ENCODE measurements around the gene OGDHL. TPM values are rescaled to one million over a fixed set of nuclear protein-coding genes. Genes with fewer than 3 reads are reported as not detected.
A peak's percentile ranks its signal among the peaks of the same experiment; 100 is the strongest.
"Not testable (repeated sequence)": the region's sequence is repeated elsewhere in the genome, so short reads cannot be mapped to it uniquely, and the experiment has no call there.

OGDHL gene
- total RNA-seq, 1 experiment from 2014 or later: 2.4 TPM

- Histone ChIP-seq H3K36me3 (no peaks in the 10 kb centered on the region), H3K4me1 (no peaks in the 10 kb centered on the region), H3K27ac (no peak overlapping the region), H3K9me3 (replicated peaks) (no peaks in the 10 kb centered on the region), H3K4me3 (no peak overlapping the region), H3K27me3 (no peaks in the 10 kb centered on the region)
- no peak for DNase-seq
These were observed 4.4 kb upstream of the OGDHL start for GRCh38 chr10:49766484-49766883.

- Histone ChIP-seq H3K9me3 (replicated peaks) (no peaks in the 10 kb centered on the region), H3K27me3 (no peaks in the 10 kb centered on the region), H3K36me3 (no peaks in the 10 kb centered on the region), H3K4me3 (peak overlapping the region; percentile 71), H3K27ac (no peak overlapping the region), H3K4me1 (no peaks in the 10 kb centered on the region)
- DNase-seq: no peak
These were observed 399 bp upstream of the OGDHL start for GRCh38 chr10:49762566-49762877.

DNA sequence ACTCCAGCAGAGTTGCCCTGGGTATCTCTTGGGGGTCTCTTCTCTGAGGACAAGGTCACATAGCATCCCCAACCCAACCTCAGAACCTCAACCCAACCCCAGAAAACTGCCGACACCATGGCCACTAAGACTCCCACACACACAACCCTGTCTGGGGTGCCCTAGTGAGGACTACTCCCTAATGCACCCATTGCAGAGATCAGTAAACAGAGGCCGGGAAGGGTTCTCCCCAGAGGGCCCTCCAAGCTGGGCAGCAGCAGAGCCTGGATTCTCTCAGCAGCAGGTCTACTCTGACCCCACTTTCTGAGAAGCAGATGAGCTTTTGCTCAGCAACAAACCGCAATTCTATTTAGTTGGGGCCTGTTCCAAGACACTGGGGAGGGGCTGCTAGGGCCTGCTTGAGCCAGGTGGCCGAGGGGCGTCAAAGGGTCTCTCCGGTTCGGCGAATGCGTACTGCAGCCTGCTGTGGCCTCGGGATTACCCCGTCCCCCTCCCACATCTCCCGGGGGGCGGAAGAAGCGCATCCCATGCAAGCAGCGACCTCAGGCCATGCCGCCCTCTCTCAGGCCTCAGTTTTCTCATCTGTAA, 828 bp downstream of the OGDHL start:
- no peaks in the 10 kb centered on the region for H3K9me3 ChIP-seq (replicated peaks)
- H3K4me3 ChIP-seq: peak overlapping the region; percentile 71
- H3K27me3 ChIP-seq: no peaks in the 10 kb centered on the region
- H3K4me1 ChIP-seq: no peaks in the 10 kb centered on the region
- no peak overlapping the region for H3K27ac ChIP-seq
- H3K36me3 ChIP-seq: no peaks in the 10 kb centered on the region
- DNase-seq: peak in 1 of 2 experiments; percentile 3

GRCh38 chr10:49760789-49761188, 1.3 kb downstream of the OGDHL start:
- no peak overlapping the region for H3K27ac ChIP-seq
- no peaks in the 10 kb centered on the region for H3K4me1 ChIP-seq
- H3K27me3 ChIP-seq: no peaks in the 10 kb centered on the region
- no peak overlapping the region for H3K4me3 ChIP-seq
- no peaks in the 10 kb centered on the region for H3K9me3 ChIP-seq (replicated peaks)
- no peak for DNase-seq
- no peaks in the 10 kb centered on the region for H3K36me3 ChIP-seq

- no peak for DNase-seq
- Histone ChIP-seq H3K27ac (no peak overlapping the region), H3K4me1 (no peaks in the 10 kb centered on the region), H3K9me3 (replicated peaks) (no peaks in the 10 kb centered on the region), H3K4me3 (no peak overlapping the region), H3K27me3 (no peaks in the 10 kb centered on the region), H3K36me3 (no peaks in the 10 kb centered on the region)
These were observed 2.2 kb downstream of the OGDHL start for GRCh38 chr10:49759787-49760551.

DNA sequence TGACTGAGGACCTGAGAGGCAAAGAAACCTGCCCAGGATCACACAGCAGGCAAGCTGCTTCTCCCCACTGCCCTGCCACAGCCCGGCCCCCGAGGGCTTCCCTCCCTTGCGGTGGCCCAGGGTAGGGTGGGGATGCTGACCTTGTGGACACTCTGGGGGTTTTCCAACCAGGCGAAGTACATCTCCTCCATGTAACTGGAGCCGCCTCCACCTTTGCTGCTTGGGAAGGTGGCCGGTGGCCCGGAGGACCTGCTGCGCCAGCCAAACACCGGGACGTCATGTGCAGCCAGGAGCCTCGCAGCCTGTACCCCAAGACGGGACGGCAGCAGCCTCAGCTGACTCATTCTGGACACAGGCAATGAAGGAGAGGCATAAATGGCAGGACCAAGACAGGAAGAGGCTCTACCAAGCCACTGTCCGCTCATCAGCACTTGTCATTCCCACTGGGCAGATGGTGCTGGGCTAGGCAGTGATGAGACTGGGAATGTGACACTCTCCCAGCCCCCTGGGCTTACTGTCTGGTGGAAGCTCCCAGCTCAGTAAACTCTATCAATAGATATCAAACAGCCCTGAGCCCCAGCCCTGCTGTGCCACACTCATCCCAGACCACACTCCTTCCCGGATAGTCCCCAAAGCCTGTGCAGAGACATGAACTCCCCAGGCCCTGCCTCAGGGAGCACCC, 3.7 kb downstream of the OGDHL start:
- Histone ChIP-seq H3K4me1 (no peaks in the 10 kb centered on the region), H3K36me3 (no peaks in the 10 kb centered on the region), H3K9me3 (replicated peaks) (no peaks in the 10 kb centered on the region), H3K4me3 (no peak overlapping the region), H3K27me3 (no peaks in the 10 kb centered on the region), H3K27ac (no peak overlapping the region)
- DNase-seq: no peak

- no peak for DNase-seq
- no peak overlapping the region for H3K27ac ChIP-seq
- no peaks in the 10 kb centered on the region for H3K36me3 ChIP-seq
- no peaks in the 10 kb centered on the region for H3K4me1 ChIP-seq
- H3K27me3 ChIP-seq: no peaks in the 10 kb centered on the region
- H3K4me3 ChIP-seq: no peak overlapping the region
- H3K9me3 ChIP-seq (replicated peaks): no peaks in the 10 kb centered on the region
These were observed 5.5 kb downstream of the OGDHL start for GRCh38 chr10:49756641-49757040.

GRCh38 chr10:49756031-49756430, 6.1 kb downstream of the OGDHL start:
- DNase-seq: no peak
- no peaks in the 10 kb centered on the region for H3K9me3 ChIP-seq (replicated peaks)
- H3K4me3 ChIP-seq: no peak overlapping the region
- H3K4me1 ChIP-seq: no peaks in the 10 kb centered on the region
- no peak overlapping the region for H3K27ac ChIP-seq
- no peaks in the 10 kb centered on the region for H3K27me3 ChIP-seq
- H3K36me3 ChIP-seq: no peaks in the 10 kb centered on the region

DNA sequence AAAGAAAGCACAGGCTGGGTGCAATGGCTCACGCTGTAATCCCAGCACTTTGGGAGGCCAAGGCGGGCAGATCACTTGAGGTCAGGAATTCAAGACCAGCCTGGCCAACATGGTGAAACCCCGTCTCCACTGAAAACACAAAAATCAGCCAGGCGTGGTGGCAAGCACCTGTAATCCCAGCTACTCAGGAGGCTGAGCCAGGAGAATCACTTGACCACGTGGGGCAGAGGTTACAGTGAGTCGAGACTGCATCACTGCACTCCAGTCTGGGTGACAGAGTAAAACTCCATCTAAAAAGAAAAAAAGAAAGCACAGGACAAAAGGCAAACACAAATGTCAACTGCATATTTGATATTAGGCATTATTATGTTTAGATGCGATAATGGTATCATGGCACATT, 7.2 kb downstream of the OGDHL start:
- not testable (repeated sequence) for H3K36me3 ChIP-seq; H3K9me3 ChIP-seq (replicated peaks); H3K27me3 ChIP-seq; DNase-seq; H3K27ac ChIP-seq; H3K4me3 ChIP-seq; H3K4me1 ChIP-seq

GRCh38 chr10:49752584-49752983, 9.5 kb downstream of the OGDHL start:
- Histone ChIP-seq H3K36me3 (no peaks in the 10 kb centered on the region), H3K27me3 (no peaks in the 10 kb centered on the region), H3K4me1 (no peaks in the 10 kb centered on the region), H3K9me3 (replicated peaks) (no peaks in the 10 kb centered on the region), H3K27ac (no peak overlapping the region), H3K4me3 (no peak overlapping the region)
- DNase-seq: no peak

- no peaks in the 10 kb centered on the region for H3K27me3 ChIP-seq
- no peaks in the 10 kb centered on the region for H3K36me3 ChIP-seq
- H3K27ac ChIP-seq: no peak overlapping the region
- H3K4me1 ChIP-seq: no peaks in the 10 kb centered on the region
- H3K4me3 ChIP-seq: no peak overlapping the region
- H3K9me3 ChIP-seq (replicated peaks): no peaks in the 10 kb centered on the region
- DNase-seq: no peak
These were observed 10.2 kb downstream of the OGDHL start for GRCh38 chr10:49751636-49752510.

- Histone ChIP-seq H3K4me1 (no peaks in the 10 kb centered on the region), H3K4me3 (no peak overlapping the region), H3K27ac (no peak overlapping the region), H3K9me3 (replicated peaks) (no peaks in the 10 kb centered on the region), H3K36me3 (no peaks in the 10 kb centered on the region), H3K27me3 (no peaks in the 10 kb centered on the region)
- DNase-seq: no peak
These were observed 10.9 kb downstream of the OGDHL start for GRCh38 chr10:49751216-49751615.

DNA sequence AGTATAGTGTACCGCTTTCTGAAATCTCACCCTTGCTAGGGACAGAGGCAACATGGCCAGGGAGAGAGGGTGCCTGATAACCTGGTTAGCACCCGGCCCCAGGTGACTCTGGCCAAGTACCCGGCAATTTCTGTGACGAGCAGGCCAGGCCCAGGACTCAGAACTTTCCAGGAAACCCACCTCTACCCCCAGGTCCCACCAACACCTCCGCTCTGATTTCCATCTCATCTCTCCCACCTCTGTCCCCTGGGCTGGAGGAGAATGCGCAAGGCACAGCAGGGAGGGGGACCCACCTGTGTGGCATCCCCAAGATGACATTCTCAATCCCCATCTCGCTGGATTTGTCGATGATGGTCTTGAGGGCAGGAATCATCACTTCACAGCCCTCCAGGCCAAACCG, 11.6 kb downstream of the OGDHL start:
- H3K27ac ChIP-seq: no peak overlapping the region

GRCh38 chr10:49749556-49750491, 12.3 kb downstream of the OGDHL start:
- Histone ChIP-seq H3K4me3 (no peak overlapping the region), H3K4me1 (no peaks in the 10 kb centered on the region), H3K9me3 (replicated peaks) (no peaks in the 10 kb centered on the region), H3K36me3 (no peaks in the 10 kb centered on the region), H3K27me3 (no peaks in the 10 kb centered on the region), H3K27ac (no peak overlapping the region)
- no peak for DNase-seq

More for the DNA sequence above, 11.6 kb downstream of the OGDHL start:
- Histone ChIP-seq H3K4me1 (no peaks in the 10 kb centered on the region), H3K36me3 (no peaks in the 10 kb centered on the region), H3K27me3 (no peaks in the 10 kb centered on the region), H3K9me3 (replicated peaks) (no peaks in the 10 kb centered on the region), H3K4me3 (no peak overlapping the region)
- no peak for DNase-seq

All from SJCRH30 (cell line).